DOHH2 (cell line): ENCODE results near the gene RAB11FIP5.
"Not testable (repeated sequence)": the region's sequence is repeated elsewhere in the genome, so short reads cannot be mapped to it uniquely, and the experiment has no call there.

ENCODE experiments used
- H3F3A ChIP-seq: fragments of 200-600 bp; sonication (generic), shearing (Covaris generic); 2 replicates; pipeline ENCODE4 v1.6.0; 2016; ENCODE audit warnings: antibody characterized with exemption, mild to moderate bottlenecking; ENCODE audit not compliant: control insufficient read depth, insufficient read depth
- H3K27ac ChIP-seq: fragments of 200-600 bp; sonication (generic); 2 replicates; pipeline ENCODE4 v1.5.1; 2014; ENCODE audit warnings: low read depth, mild to moderate bottlenecking, low read length, moderate library complexity
- H3K27me3 ChIP-seq: fragments of 200-600 bp; sonication (generic); 2 replicates; pipeline ENCODE4 v1.6.1; 2014; ENCODE audit warnings: mild to moderate bottlenecking, low read length, mixed read lengths; ENCODE audit not compliant: control insufficient read depth
- H3K36me3 ChIP-seq: fragments of 200-600 bp; sonication (generic); 2 replicates; pipeline ENCODE4 v1.6.1; 2014; ENCODE audit warnings: mild to moderate bottlenecking, low read length, moderate library complexity, mixed read lengths; ENCODE audit not compliant: control insufficient read depth
- H3K4me1 ChIP-seq: fragments of 200-600 bp; sonication (generic); 2 replicates; pipeline ENCODE4 v1.6.1; 2014; ENCODE audit warnings: mild to moderate bottlenecking, low read length, mixed read lengths; ENCODE audit not compliant: control insufficient read depth
- H3K4me2 ChIP-seq: fragments of 200-600 bp; sonication (generic); 2 replicates; pipeline ENCODE4 v1.6.0; 2014; ENCODE audit warnings: mild to moderate bottlenecking, low read length, moderate library complexity
- H3K4me3 ChIP-seq: fragments of 200-600 bp; sonication (generic); 2 replicates; pipeline ENCODE4 v1.5.1; 2014; ENCODE audit warnings: mild to moderate bottlenecking, low read length, mixed read lengths
- H3K79me2 ChIP-seq: fragments of 200-600 bp; sonication (generic); 2 replicates; pipeline ENCODE4 v1.6.1; 2014; ENCODE audit warnings: mild to moderate bottlenecking, low read length, mixed read lengths; ENCODE audit not compliant: control insufficient read depth
- H3K9me2 ChIP-seq: fragments of 200-600 bp; sonication (generic); replicated peaks from 2 replicates; pipeline ENCODE4 v1.6.1; 2014; ENCODE audit warnings: mild to moderate bottlenecking, low read length, mixed read lengths; ENCODE audit not compliant: control insufficient read depth
- H3K9me3 ChIP-seq: fragments of 200-600 bp; sonication (generic); 2 replicates; pipeline ENCODE4 v1.6.1; 2014; ENCODE audit warnings: antibody characterized with exemption, low read length, mixed read lengths; ENCODE audit not compliant: control insufficient read depth, insufficient read depth
- H4K20me1 ChIP-seq: fragments of 200-600 bp; sonication (generic); 2 replicates; pipeline ENCODE4 v1.6.0; 2014; ENCODE audit warnings: low read depth, mild to moderate bottlenecking, antibody characterized with exemption, low read length, moderate library complexity; ENCODE audit not compliant: control insufficient read depth, insufficient read depth
- CTCF ChIP-seq: fragments of 200-600 bp; sonication (generic); IDR thresholded peaks from one replicate; pipeline ENCODE4 v1.5.1; 2014; ENCODE audit warnings: antibody characterized with exemption, mild to moderate bottlenecking, low read depth, low read length; ENCODE audit not compliant: poor library complexity, severe bottlenecking
- EZH2phosphoT487 ChIP-seq: fragments of 200-600 bp; sonication (generic); IDR thresholded peaks from 2 replicates; pipeline ENCODE4 v1.6.1; 2017; ENCODE audit warnings: borderline replicate concordance, mild to moderate bottlenecking, antibody characterized with exemption, low read length, moderate library complexity, mixed read lengths

RAB11FIP5 gene

GRCh38 chr2:73128841-73129535 is 16.2 kb upstream of the RAB11FIP5 start:
- Histone ChIP-seq H3K79me2 (no peaks in the 10 kb centered on the region), H4K20me1 (no peaks in the 10 kb centered on the region), H3K9me2 (no peaks in the 10 kb centered on the region), H3K4me1 (no peaks in the 10 kb centered on the region), H3K36me3 (no peaks in the 10 kb centered on the region), H3F3A (no peaks in the 10 kb centered on the region), H3K27me3 (peaks cover 3% of the 10 kb centered on the region), H3K4me3 (no peak overlapping the region), H3K27ac (no peak overlapping the region), H3K4me2 (no peak overlapping the region), H3K9me3 (no peaks in the 10 kb centered on the region)
- no peak for TF ChIP-seq CTCF
- TF ChIP-seq EZH2phosphoT487, result no peak

GRCh38 chr2:73122536-73122935 is 9.8 kb upstream of the RAB11FIP5 start:
- no peaks in the 10 kb centered on the region for H3F3A ChIP-seq
- no peak overlapping the region for H3K4me3 ChIP-seq
- no peaks in the 10 kb centered on the region for H3K4me1 ChIP-seq
- H3K27ac ChIP-seq, result no peak overlapping the region
- H3K79me2 ChIP-seq, result no peaks in the 10 kb centered on the region
- TF ChIP-seq CTCF (no peak), EZH2phosphoT487 (no peak)
- no peak overlapping the region for H3K4me2 ChIP-seq
- no peaks in the 10 kb centered on the region for H3K36me3 ChIP-seq
- no peaks in the 10 kb centered on the region for H3K9me3 ChIP-seq
- no peaks in the 10 kb centered on the region for H4K20me1 ChIP-seq
- 0 out of 2 replicates have a peak, but pooled peaks cover 4% of the 10 kb centered on the region for H3K27me3 ChIP-seq
- H3K9me2 ChIP-seq, result no peaks in the 10 kb centered on the region

GRCh38 chr2:73119611-73120239 is 7.0 kb upstream of the RAB11FIP5 start:
- not testable (repeated sequence) for H4K20me1 ChIP-seq, H3K4me2 ChIP-seq, H3K4me3 ChIP-seq, H3K9me3 ChIP-seq, H3K9me2 ChIP-seq, H3K4me1 ChIP-seq, H3K79me2 ChIP-seq, H3F3A ChIP-seq, H3K36me3 ChIP-seq, H3K27ac ChIP-seq
- H3K27me3 ChIP-seq, result peaks cover 18% of the 10 kb centered on the region

GRCh38 chr2:73117441-73117840 is 4.7 kb upstream of the RAB11FIP5 start:
- no peak overlapping the region for H3K4me2 ChIP-seq
- TF ChIP-seq EZH2phosphoT487, result no peak
- no peak for TF ChIP-seq CTCF

More at GRCh38 chr2:73117441-73117840, 4.7 kb upstream of the RAB11FIP5 start:
- Histone ChIP-seq H4K20me1 (no peaks in the 10 kb centered on the region), H3K27ac (no peak overlapping the region), H3K36me3 (no peaks in the 10 kb centered on the region), H3F3A (peaks cover 3% of the 10 kb centered on the region; the same call in 1 of the 2 replicates), H3K4me3 (no peak overlapping the region), H3K27me3 (peaks cover 38% of the 10 kb centered on the region), H3K9me2 (no peaks in the 10 kb centered on the region), H3K9me3 (no peaks in the 10 kb centered on the region), H3K4me1 (peaks cover 7% of the 10 kb centered on the region), H3K79me2 (no peaks in the 10 kb centered on the region)
